ENCODE measurements around the gene GJC2. TPM values are rescaled to one million over a fixed set of nuclear protein-coding genes. Genes with fewer than 3 reads are reported as not detected.

Gene GJC2
- polyA plus RNA-seq, 1 of the 3 experiments (the other 2 are of a cell fraction): 0.92 TPM

DNA sequence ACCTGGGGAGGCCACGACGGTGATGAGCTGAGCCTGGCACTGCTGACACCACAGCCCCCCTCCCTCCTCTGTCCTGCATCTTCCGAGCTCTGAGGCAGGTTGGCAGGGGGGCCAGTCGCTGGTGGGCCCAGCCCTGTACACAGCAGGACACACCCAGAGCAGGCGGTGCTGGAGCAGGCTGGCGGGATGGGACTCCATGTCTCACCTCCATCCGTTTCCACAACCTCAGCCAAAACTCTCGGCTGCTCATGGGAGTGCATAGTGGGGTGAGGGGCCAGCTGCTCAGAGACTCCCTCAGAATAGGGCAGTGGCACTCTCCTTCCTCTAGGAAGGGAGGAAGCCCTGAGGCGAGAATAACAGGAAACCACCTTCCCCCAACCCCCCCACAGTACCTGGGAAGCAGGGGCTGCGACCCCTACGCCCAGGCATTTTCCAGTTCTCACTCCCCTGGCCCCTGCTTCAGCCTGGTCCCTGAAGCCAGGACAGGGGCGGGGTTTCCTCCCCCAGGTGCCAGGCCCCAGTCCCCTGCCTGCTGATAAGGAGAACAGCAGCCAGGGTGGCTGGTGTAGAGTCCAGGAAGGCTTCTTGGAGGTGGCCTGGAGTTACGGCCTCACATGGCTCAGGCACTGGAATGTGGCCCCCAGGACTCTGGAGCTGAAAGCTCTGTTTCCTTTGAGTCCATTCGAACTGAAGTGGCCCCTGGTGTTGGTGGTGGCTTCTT, 12.7 kb downstream of the GJC2 start:
- Histone ChIP-seq H3K4me2 (no peak overlapping the region), H3K9ac (no peak overlapping the region), H3K4me1 (ENCODE audit: control insufficient read depth in 1 of 2, insufficient read depth in 2 of 2, low read depth in 1 of 2, low read length in 1 of 2) (peaks cover 13 to 25% of the 10 kb centered on the region in 2 experiments; a peak in 3 of 4 replicates), H3K9me2 (no peaks in the 10 kb centered on the region), H3F3A (replicated peaks; ENCODE audit: insufficient read depth) (no peaks in the 10 kb centered on the region), H3K36me3 (replicated peaks in 1 of 2; ENCODE audit: control insufficient read depth in 1 of 2, insufficient read depth in 2 of 2, low read length in 1 of 2) (no peaks in the 10 kb centered on the region), H3K4me3 (ENCODE audit: low read depth in 2 of 2, low read length in 1 of 2) (no peak overlapping the region), H3K27me3 (ENCODE audit: insufficient read depth) (no peaks in the 10 kb centered on the region), H2AFZ (ENCODE audit: low read depth) (no peak overlapping the region), H3K27ac (ENCODE audit: low read depth in 2 of 2, low read length in 1 of 2) (no peak overlapping the region), H3K79me2 (ENCODE audit: insufficient read depth) (peaks cover 13% of the 10 kb centered on the region), H4K20me1 (ENCODE audit: insufficient read depth) (no peaks in the 10 kb centered on the region), H3K9me3 (no peaks in the 10 kb centered on the region)
- CTCF ChIA-PET: interaction anchor here (0.6 kb wide), 1 partner anchor 71 kb away, joined by 3 read pairs; no protein-coding TSS in a partner anchor
- POLR2A ChIA-PET: interaction anchor here (0.6 kb wide), 1 partner anchor 10 kb away, joined by 3 read pairs; no protein-coding TSS in a partner anchor
- WGBS (ENCODE audit: low lambda C conversion rate): 58% methylated on average over 7 of the region's 14 CpGs
- DNase-seq: no peak
- no peak for TF ChIP-seq FOXJ3 (CRISPR knock-in tag; IDR thresholded peaks at IDR 0.05)
- TF ChIP-seq EZH2phosphoT487 (IDR thresholded peaks at IDR 0.05; ENCODE audit: borderline replicate concordance, low read depth): no peak
- no peak for TF ChIP-seq MXI1 (IDR thresholded peaks at IDR 0.05; ENCODE audit: low read depth, low read length)
- TF ChIP-seq NRF1 (IDR thresholded peaks at IDR 0.05; ENCODE audit: low read depth, low read length): no peak
- TF ChIP-seq, protein P1, sequence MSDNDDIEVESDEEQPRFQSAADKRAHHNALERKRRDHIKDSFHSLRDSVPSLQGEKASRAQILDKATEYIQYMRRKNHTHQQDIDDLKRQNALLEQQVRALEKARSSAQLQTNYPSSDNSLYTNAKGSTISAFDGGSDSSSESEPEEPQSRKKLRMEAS (IDR thresholded peaks at IDR 0.05; ENCODE audit: low read depth): no peak
- TF ChIP-seq, protein P2, sequence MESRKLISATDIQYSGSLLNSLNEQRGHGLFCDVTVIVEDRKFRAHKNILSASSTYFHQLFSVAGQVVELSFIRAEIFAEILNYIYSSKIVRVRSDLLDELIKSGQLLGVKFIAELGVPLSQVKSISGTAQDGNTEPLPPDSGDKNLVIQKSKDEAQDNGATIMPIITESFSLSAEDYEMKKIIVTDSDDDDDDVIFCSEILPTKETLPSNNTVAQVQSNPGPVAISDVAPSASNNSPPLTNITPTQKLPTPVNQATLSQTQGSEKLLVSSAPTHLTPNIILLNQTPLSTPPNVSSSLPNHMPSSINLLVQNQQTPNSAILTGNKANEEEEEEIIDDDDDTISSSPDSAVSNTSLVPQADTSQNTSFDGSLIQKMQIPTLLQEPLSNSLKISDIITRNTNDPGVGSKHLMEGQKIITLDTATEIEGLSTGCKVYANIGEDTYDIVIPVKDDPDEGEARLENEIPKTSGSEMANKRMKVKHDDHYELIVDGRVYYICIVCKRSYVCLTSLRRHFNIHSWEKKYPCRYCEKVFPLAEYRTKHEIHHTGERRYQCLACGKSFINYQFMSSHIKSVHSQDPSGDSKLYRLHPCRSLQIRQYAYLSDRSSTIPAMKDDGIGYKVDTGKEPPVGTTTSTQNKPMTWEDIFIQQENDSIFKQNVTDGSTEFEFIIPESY (IDR thresholded peaks at IDR 0.05; ENCODE audit: borderline replicate concordance, low read depth): no peak
- TF ChIP-seq RAD21 (IDR thresholded peaks at IDR 0.05; ENCODE audit: low read length): no peak
- TF ChIP-seq RXRA (IDR thresholded peaks at IDR 0.05; ENCODE audit: borderline replicate concordance, low read depth): no peak
- TF ChIP-seq RCOR1 (IDR thresholded peaks at IDR 0.05; ENCODE audit: low read length): no peak
- TF ChIP-seq FOSL2 (IDR thresholded peaks at IDR 0.05; ENCODE audit: borderline replicate concordance, low read depth): no peak

DNA sequence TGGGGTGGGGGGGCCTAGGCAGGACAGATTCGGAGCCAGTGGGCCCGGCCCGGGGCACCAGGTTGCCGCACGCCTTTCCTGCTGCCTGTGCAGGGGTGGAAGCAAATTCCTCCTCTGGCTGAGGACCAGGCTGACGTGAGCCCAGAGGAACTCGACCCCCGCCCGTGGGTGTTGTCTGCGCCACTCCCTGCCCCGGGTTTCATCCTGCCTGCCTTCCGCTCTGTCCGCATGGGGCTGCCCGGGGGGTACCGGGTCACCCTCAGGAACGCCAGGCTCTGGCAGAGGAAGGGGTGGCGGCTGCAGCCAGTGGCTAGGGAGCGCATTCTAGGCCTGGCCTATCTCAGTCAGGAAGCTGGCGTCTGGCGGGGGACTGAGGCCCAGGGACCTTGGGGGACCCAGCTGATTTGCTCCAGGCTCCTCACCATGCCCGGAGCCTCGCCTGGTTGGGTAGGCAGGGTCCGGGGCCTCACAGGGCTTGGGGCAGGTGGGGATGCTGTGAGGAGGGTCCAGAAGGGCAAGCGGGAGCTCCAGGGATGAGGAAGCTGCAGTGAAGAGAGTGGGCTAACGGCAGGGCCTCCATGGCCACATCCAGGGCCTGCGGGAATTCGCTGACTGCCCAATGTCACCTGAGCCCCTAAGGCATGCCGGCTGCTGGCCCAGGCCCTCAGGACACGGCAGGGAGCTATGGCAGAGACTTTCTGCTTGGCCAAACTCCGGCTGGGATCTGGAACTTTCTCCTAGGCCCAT, 13.4 kb downstream of the GJC2 start:
- Histone ChIP-seq H3K4me2 (no peak overlapping the region), H3K9ac (no peak overlapping the region), H2AFZ (ENCODE audit: low read depth) (no peak overlapping the region), H3F3A (replicated peaks; ENCODE audit: insufficient read depth) (no peaks in the 10 kb centered on the region), H3K27me3 (ENCODE audit: insufficient read depth) (no peaks in the 10 kb centered on the region), H3K4me1 (ENCODE audit: control insufficient read depth in 1 of 2, insufficient read depth in 2 of 2, low read depth in 1 of 2, low read length in 1 of 2) (peaks cover 13 to 25% of the 10 kb centered on the region in 2 experiments; a peak in 3 of 4 replicates), H3K27ac (ENCODE audit: low read depth in 2 of 2, low read length in 1 of 2) (no peak overlapping the region), H3K36me3 (replicated peaks in 1 of 2; ENCODE audit: control insufficient read depth in 1 of 2, insufficient read depth in 2 of 2, low read length in 1 of 2) (no peaks in the 10 kb centered on the region), H3K79me2 (ENCODE audit: insufficient read depth) (peaks cover 16% of the 10 kb centered on the region), H3K4me3 (ENCODE audit: low read depth in 2 of 2, low read length in 1 of 2) (no peak overlapping the region), H4K20me1 (ENCODE audit: insufficient read depth) (no peaks in the 10 kb centered on the region), H3K9me3 (no peaks in the 10 kb centered on the region), H3K9me2 (no peaks in the 10 kb centered on the region)
- DNase-seq: no peak
- ChIA-PET CTCF (interaction anchor here (0.6 to 5.5 kb wide), 2 partner anchors 16 to 72 kb away, joined by 3 to 54 read pairs; no protein-coding TSS in a partner anchor), POLR2A (interaction anchor here (1.1 kb wide), 1 partner anchor 294 kb away, joined by 3 read pairs; no protein-coding TSS in a partner anchor)
- 85% methylated on average over 10 of the region's 30 CpGs for WGBS (ENCODE audit: low lambda C conversion rate)
- TF ChIP-seq MXI1 (IDR thresholded peaks at IDR 0.05; ENCODE audit: low read depth, low read length): no peak
- TF ChIP-seq RXRA (IDR thresholded peaks at IDR 0.05; ENCODE audit: borderline replicate concordance, low read depth): no peak
- no peak for TF ChIP-seq ELF1 (IDR thresholded peaks at IDR 0.05)
- TF ChIP-seq, protein P3, sequence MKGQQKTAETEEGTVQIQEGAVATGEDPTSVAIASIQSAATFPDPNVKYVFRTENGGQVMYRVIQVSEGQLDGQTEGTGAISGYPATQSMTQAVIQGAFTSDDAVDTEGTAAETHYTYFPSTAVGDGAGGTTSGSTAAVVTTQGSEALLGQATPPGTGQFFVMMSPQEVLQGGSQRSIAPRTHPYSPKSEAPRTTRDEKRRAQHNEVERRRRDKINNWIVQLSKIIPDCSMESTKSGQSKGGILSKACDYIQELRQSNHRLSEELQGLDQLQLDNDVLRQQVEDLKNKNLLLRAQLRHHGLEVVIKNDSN (IDR thresholded peaks at IDR 0.05; ENCODE audit: borderline replicate concordance, low read depth): no peak
- no peak for TF ChIP-seq SIN3A (IDR thresholded peaks at IDR 0.05; ENCODE audit: borderline replicate concordance, low read depth, low read length)
- TF ChIP-seq FOSL2 (IDR thresholded peaks at IDR 0.05; ENCODE audit: borderline replicate concordance, low read depth): no peak
- no peak for TF ChIP-seq POLR2AphosphoS5 (IDR thresholded peaks at IDR 0.05; ENCODE audit: low read depth, low read length)
- no peak for TF ChIP-seq RCOR1 (IDR thresholded peaks at IDR 0.05; ENCODE audit: low read length)
- TF ChIP-seq EP300 (IDR thresholded peaks at IDR 0.05; ENCODE audit: borderline replicate concordance in 1 of 2, low read depth in 1 of 2, low read length in 1 of 2): no peak
- TF ChIP-seq TAF1 (IDR thresholded peaks at IDR 0.05; ENCODE audit: borderline replicate concordance, low read depth, low read length): no peak
- TF ChIP-seq, protein P4, sequence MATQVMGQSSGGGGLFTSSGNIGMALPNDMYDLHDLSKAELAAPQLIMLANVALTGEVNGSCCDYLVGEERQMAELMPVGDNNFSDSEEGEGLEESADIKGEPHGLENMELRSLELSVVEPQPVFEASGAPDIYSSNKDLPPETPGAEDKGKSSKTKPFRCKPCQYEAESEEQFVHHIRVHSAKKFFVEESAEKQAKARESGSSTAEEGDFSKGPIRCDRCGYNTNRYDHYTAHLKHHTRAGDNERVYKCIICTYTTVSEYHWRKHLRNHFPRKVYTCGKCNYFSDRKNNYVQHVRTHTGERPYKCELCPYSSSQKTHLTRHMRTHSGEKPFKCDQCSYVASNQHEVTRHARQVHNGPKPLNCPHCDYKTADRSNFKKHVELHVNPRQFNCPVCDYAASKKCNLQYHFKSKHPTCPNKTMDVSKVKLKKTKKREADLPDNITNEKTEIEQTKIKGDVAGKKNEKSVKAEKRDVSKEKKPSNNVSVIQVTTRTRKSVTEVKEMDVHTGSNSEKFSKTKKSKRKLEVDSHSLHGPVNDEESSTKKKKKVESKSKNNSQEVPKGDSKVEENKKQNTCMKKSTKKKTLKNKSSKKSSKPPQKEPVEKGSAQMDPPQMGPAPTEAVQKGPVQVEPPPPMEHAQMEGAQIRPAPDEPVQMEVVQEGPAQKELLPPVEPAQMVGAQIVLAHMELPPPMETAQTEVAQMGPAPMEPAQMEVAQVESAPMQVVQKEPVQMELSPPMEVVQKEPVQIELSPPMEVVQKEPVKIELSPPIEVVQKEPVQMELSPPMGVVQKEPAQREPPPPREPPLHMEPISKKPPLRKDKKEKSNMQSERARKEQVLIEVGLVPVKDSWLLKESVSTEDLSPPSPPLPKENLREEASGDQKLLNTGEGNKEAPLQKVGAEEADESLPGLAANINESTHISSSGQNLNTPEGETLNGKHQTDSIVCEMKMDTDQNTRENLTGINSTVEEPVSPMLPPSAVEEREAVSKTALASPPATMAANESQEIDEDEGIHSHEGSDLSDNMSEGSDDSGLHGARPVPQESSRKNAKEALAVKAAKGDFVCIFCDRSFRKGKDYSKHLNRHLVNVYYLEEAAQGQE (IDR thresholded peaks at IDR 0.05; ENCODE audit: low read depth, low read length): no peak
- no peak for TF ChIP-seq SMC3 (IDR thresholded peaks at IDR 0.05; ENCODE audit: low read depth, low read length)
